Measurements from ENCODE around the gene PDLIM5.

The PDLIM5 gene

DNA sequence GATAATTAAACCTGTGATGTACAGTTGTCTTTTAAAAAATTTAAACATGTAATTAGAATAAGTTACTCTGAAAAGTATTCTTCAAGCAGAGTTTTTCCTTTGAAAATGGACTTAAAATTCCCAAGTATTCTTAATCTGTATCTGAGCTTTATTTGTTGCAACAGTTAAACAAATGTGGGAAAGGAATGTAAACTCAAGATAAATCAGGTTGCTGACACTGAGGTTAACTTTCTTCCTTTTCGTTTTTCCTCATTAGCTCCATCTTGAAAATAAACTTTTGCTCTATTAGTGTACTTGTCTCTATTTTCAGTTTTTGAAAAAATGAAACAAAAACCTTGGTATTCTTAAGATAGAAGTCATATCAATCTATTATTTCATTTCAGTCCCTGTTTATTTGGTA lies 161.5 kb downstream of the PDLIM5 start:
- no peak for TF ChIP-seq NFIC (IDR thresholded peaks at IDR 0.05)
- no peak for TF ChIP-seq CREB1 (IDR thresholded peaks at IDR 0.05; ENCODE audit: low read depth)
- no peak for TF ChIP-seq FOXM1 (IDR thresholded peaks at IDR 0.05; ENCODE audit: borderline replicate concordance, low read depth)
- TF ChIP-seq EP300 (IDR thresholded peaks at IDR 0.05; ENCODE audit: borderline replicate concordance): no peak
- TF ChIP-seq TAF1 (IDR thresholded peaks at IDR 0.05; ENCODE audit: low read depth): no peak
- TF ChIP-seq RAD21 (IDR thresholded peaks at IDR 0.05; ENCODE audit: low read depth): no peak
- no peak for TF ChIP-seq ZBTB7A (IDR thresholded peaks at IDR 0.05; ENCODE audit: low read depth)
- TF ChIP-seq, protein P1, sequence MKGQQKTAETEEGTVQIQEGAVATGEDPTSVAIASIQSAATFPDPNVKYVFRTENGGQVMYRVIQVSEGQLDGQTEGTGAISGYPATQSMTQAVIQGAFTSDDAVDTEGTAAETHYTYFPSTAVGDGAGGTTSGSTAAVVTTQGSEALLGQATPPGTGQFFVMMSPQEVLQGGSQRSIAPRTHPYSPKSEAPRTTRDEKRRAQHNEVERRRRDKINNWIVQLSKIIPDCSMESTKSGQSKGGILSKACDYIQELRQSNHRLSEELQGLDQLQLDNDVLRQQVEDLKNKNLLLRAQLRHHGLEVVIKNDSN (IDR thresholded peaks at IDR 0.05): no peak
- TF ChIP-seq CEBPB (IDR thresholded peaks at IDR 0.05): no peak
- TF ChIP-seq YY1 (IDR thresholded peaks at IDR 0.05; ENCODE audit: low read depth): no peak
- no peak for TF ChIP-seq TCF12 (IDR thresholded peaks at IDR 0.05; ENCODE audit: low read depth)
- TF ChIP-seq EGR1 (IDR thresholded peaks at IDR 0.05): no peak
- TF ChIP-seq, protein P2, sequence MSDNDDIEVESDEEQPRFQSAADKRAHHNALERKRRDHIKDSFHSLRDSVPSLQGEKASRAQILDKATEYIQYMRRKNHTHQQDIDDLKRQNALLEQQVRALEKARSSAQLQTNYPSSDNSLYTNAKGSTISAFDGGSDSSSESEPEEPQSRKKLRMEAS (IDR thresholded peaks at IDR 0.05): no peak
- TF ChIP-seq, protein P3, sequence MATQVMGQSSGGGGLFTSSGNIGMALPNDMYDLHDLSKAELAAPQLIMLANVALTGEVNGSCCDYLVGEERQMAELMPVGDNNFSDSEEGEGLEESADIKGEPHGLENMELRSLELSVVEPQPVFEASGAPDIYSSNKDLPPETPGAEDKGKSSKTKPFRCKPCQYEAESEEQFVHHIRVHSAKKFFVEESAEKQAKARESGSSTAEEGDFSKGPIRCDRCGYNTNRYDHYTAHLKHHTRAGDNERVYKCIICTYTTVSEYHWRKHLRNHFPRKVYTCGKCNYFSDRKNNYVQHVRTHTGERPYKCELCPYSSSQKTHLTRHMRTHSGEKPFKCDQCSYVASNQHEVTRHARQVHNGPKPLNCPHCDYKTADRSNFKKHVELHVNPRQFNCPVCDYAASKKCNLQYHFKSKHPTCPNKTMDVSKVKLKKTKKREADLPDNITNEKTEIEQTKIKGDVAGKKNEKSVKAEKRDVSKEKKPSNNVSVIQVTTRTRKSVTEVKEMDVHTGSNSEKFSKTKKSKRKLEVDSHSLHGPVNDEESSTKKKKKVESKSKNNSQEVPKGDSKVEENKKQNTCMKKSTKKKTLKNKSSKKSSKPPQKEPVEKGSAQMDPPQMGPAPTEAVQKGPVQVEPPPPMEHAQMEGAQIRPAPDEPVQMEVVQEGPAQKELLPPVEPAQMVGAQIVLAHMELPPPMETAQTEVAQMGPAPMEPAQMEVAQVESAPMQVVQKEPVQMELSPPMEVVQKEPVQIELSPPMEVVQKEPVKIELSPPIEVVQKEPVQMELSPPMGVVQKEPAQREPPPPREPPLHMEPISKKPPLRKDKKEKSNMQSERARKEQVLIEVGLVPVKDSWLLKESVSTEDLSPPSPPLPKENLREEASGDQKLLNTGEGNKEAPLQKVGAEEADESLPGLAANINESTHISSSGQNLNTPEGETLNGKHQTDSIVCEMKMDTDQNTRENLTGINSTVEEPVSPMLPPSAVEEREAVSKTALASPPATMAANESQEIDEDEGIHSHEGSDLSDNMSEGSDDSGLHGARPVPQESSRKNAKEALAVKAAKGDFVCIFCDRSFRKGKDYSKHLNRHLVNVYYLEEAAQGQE (IDR thresholded peaks at IDR 0.05; ENCODE audit: low read depth): no peak
- TF ChIP-seq TEAD4 (IDR thresholded peaks at IDR 0.05): no peak

DNA sequence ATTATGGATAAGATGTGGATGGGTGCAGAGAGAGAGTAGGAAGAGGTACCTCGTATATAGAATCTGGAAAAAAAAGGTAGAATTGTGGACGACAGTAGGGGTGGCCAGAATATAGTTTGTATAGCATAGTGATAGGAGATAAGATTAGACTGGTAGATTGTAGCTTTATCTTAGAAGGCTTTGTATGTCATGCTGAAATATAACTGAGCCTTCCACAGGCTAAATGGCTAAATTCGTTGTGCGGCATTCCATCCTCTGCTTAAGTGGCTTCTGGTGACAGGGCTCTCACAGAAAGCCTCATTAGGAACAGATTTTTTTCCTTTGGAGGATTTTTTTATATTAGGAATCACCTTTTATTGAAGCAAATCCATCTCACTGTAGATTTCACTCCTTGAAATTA lies 163.7 kb downstream of the PDLIM5 start:
- TF ChIP-seq, protein P2 (IDR thresholded peaks at IDR 0.05): no peak
- TF ChIP-seq NFIC (IDR thresholded peaks at IDR 0.05) (no peak), EGR1 (IDR thresholded peaks at IDR 0.05) (no peak), YY1 (IDR thresholded peaks at IDR 0.05; ENCODE audit: low read depth) (no peak), ZBTB7A (IDR thresholded peaks at IDR 0.05; ENCODE audit: low read depth) (no peak), TAF1 (IDR thresholded peaks at IDR 0.05; ENCODE audit: low read depth) (no peak), EP300 (IDR thresholded peaks at IDR 0.05; ENCODE audit: borderline replicate concordance) (no peak), TCF12 (IDR thresholded peaks at IDR 0.05; ENCODE audit: low read depth) (no peak)
- TF ChIP-seq, protein P3 (IDR thresholded peaks at IDR 0.05; ENCODE audit: low read depth): no peak

DNA sequence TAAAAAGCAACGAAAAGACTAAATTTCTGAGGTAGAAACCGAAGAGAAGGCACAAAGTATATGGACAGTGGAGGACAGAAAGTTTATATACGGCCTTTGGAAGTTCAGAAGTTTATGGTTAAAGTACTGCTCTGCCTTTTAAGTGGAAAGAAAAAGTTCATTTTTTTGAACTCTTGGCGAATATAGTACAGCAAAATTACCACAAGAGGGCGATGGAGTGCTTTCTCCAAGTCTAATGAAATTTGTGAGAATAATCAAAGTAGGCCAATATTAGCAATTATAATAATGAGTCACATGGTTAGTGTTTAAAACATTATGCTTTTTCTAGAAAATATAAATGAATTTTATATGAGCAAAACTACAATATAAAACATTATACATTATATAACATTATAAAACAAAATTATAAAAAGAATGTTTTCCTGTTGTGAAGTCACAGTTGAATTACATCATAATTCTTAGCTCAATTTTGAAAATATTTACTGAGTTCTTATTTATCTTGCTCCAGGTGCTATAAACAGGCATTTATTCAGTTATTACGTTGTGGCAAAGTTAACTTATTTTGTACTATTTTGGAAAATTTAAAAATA lies 169.8 kb downstream of the PDLIM5 start:
- TF ChIP-seq RAD21 (IDR thresholded peaks at IDR 0.05; ENCODE audit: low read depth): peak; percentile 79
- no peak for TF ChIP-seq YY1 (IDR thresholded peaks at IDR 0.05; ENCODE audit: low read depth)

DNA sequence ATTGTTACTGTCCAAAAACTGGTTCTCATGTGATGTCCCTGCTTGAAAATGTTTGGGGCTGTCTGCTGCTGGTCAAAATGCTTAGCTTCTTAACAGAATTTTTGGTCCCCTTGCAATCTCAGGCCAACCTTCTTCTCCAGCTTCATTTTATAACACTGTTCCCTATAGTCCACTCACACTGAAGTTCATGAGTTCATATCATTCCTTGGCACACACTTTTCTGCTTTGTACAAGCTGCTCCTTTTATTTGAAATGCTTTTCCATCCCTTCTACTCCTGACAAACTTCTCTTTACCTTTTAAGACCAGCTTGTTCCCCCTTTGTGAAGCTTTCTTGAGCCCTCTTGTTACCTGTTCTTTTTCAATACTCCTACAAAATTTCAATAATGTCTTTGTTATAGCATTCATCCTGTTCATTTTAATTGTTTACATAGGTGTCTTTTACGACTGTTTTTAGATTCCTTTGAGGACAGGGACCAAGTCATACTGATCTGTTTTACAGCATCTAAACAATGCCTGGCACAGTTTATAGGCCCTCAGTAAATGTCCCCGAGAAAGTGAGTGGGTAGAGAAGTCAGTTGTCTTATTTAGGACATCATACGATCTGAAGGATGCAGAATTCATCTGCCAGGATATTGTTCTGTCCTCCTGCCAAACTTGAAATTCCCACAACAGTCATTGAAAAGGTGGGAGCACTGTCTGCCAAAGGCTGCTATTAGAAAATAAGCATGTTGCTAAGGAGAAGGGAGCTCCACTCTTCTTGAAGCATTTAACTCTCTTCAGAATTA lies 171.6 kb downstream of the PDLIM5 start:
- TF ChIP-seq, protein P2 (IDR thresholded peaks at IDR 0.05): no peak
- no peak for TF ChIP-seq CREB1 (IDR thresholded peaks at IDR 0.05; ENCODE audit: low read depth)
- TF ChIP-seq TCF12 (IDR thresholded peaks at IDR 0.05; ENCODE audit: low read depth): no peak
- no peak for TF ChIP-seq YY1 (IDR thresholded peaks at IDR 0.05; ENCODE audit: low read depth)
- TF ChIP-seq FOXM1 (IDR thresholded peaks at IDR 0.05; ENCODE audit: borderline replicate concordance, low read depth): no peak
- TF ChIP-seq NFIC (IDR thresholded peaks at IDR 0.05): no peak
- TF ChIP-seq, protein P1 (IDR thresholded peaks at IDR 0.05): no peak
- TF ChIP-seq, protein P3 (IDR thresholded peaks at IDR 0.05; ENCODE audit: low read depth): no peak
